HUES48 (cell line): ENCODE data around the gene SIGLECL1.

ENCODE experiments used
- H3K27ac ChIP-seq: one replicate; pipeline ENCODE4 v1.7.0; 2013; ENCODE audit warnings: low read depth, low read length, inconsistent platforms
- H3K27me3 ChIP-seq: 2 replicates; pipeline ENCODE4 v1.6.1; 2013; ENCODE audit warnings: mild to moderate bottlenecking, low read length; ENCODE audit not compliant: control insufficient read depth, insufficient read depth
- H3K36me3 ChIP-seq: 2 replicates; pipeline ENCODE4 v1.6.1; 2013; ENCODE audit warnings: low read length; ENCODE audit not compliant: control insufficient read depth, insufficient read depth
- H3K4me1 ChIP-seq: 2 replicates; pipeline ENCODE4 v1.6.1; 2013; ENCODE audit warnings: mild to moderate bottlenecking, low read length; ENCODE audit not compliant: control insufficient read depth, insufficient read depth
- H3K4me3 ChIP-seq: 2 replicates; pipeline ENCODE4 v1.5.1; 2013; ENCODE audit warnings: mild to moderate bottlenecking, low read depth, low read length
- H3K9ac ChIP-seq: 2 replicates; pipeline ENCODE4 v1.6.1; 2013; ENCODE audit warnings: mild to moderate bottlenecking, low read depth, low read length, moderate library complexity
- H3K9me3 ChIP-seq: 2 replicates; pipeline ENCODE4 v1.6.1; 2013; ENCODE audit warnings: low read length; ENCODE audit not compliant: control insufficient read depth, insufficient read depth

The SIGLECL1 gene

DNA sequence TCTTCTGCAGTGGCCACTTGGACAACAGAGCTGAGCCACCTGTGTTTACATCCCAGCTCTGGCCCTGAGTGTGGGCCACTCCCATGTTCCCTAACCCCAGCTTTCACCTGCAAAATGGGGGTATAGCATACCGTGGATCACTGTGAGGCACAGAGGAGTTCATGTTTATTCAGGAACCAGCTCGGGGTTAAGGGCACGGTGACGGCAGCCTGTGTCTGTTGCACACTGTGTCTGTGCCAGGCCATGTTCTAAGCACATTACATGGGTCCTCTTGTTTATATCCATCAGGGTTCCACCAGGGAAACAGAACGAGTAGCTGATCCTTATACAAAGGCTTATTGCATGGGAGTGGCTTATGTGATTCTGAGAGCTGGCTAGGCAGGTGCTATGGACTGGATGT, 46.5 kb downstream of the SIGLECL1 start:
- Histone ChIP-seq H3K27ac (no peak overlapping the region), H3K9ac (no peak overlapping the region), H3K27me3 (no peaks in the 10 kb centered on the region), H3K4me3 (no peak overlapping the region), H3K36me3 (no peaks in the 10 kb centered on the region), H3K4me1 (peaks cover 38% of the 10 kb centered on the region), H3K9me3 (no peaks in the 10 kb centered on the region)

DNA sequence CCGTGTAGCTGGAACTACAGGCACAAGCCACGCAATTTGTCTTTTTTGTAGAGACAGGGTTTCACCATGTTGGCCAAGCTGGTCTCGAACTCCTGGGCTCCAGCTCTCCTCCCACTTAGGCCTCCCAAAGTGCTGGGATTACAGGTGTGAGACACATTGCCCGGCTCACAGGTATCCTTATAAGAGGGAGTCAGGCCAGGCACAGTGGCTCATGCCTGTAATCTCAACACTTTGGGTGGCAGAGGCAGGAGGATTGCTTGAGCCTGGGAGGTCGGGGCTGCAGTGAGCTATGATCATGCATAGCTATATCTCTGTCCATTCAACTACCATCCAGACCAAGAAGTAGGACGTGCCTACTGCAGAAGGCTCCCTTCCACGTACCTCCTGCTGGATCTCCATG, 50.4 kb downstream of the SIGLECL1 start:
- Histone ChIP-seq H3K36me3 (no peaks in the 10 kb centered on the region), H3K4me3 (no peak overlapping the region), H3K9me3 (no peaks in the 10 kb centered on the region), H3K9ac (no peak overlapping the region), H3K27ac (no peak overlapping the region), H3K27me3 (no peaks in the 10 kb centered on the region), H3K4me1 (0 out of 2 replicates have a peak, but pooled peaks cover under 1% of the 10 kb centered on the region)

DNA sequence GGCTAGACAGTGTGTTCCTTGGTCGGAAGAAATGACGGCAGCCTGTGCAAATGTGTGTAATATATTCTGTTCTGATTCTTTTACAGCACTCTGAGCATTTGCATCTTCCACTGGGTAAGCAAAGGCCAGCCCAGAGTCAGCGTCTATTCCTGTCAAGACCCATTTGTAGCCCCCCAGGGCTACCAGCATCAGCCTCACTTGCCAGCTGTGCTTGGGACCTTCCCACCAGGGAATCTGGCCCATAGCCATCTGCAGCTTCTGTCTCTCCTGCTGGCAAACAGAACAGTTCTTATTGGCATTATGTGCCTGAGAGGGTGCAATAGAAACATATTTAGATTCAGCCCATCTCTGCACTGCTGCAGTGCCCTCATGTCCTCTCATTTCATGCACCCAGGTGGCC, 54.6 kb downstream of the SIGLECL1 start:
- no peaks in the 10 kb centered on the region for H3K27me3 ChIP-seq
- H3K27ac ChIP-seq, result no peak overlapping the region
- H3K36me3 ChIP-seq, result no peaks in the 10 kb centered on the region
- peaks cover 8% of the 10 kb centered on the region; the same call in 1 of the 2 replicates for H3K4me1 ChIP-seq
- H3K4me3 ChIP-seq, result no peak overlapping the region
- no peak overlapping the region for H3K9ac ChIP-seq
- H3K9me3 ChIP-seq, result no peaks in the 10 kb centered on the region

GRCh38 chr19:51311351-51312257, 60.7 kb downstream of the SIGLECL1 start, which contains the start of gene IGLON5:
IGLON5 (plus strand) TSS chr19:51311644; CDS start chr19:51311848, 204 bp downstream.
- Histone ChIP-seq H3K4me3 (peak within 1 kb of the TSS; percentile 64), H3K27me3 (no peaks in the 10 kb centered on the region), H3K9me3 (no peaks in the 10 kb centered on the region), H3K9ac (no peak within 1 kb of the TSS), H3K36me3 (no peaks in the 10 kb centered on the region), H3K4me1 (peaks cover 12% of the 10 kb centered on the region), H3K27ac (no peak within 1 kb of the TSS)

DNA sequence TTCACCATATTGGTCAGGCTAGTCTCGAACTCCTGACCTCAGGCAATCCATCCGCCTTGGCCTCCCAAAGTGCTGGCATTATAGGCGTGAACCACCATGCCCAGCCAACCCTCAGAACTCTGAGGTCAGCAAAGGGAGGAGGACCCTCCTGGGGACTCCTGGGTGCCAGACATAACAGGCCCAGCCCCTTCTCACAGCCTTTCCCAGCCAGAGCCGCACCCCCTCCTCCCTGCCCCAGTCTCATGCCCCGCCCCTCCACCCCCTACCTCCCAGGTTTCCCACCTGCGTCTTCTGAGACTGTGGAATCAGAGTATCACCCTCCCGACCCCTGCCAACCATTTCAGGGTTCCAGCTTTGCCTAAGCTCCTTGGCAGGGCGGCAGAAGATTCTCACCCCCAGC, 65.8 kb downstream of the SIGLECL1 start:
- H3K9ac ChIP-seq, result no peak overlapping the region
- no peaks in the 10 kb centered on the region for H3K36me3 ChIP-seq
- peaks cover 4% of the 10 kb centered on the region for H3K4me1 ChIP-seq
- no peaks in the 10 kb centered on the region for H3K27me3 ChIP-seq
- H3K9me3 ChIP-seq, result no peaks in the 10 kb centered on the region
- no peak overlapping the region for H3K27ac ChIP-seq
- no peak overlapping the region for H3K4me3 ChIP-seq

GRCh38 chr19:51317376-51317775, 66.5 kb downstream of the SIGLECL1 start:
- Histone ChIP-seq H3K4me3 (no peak overlapping the region), H3K9me3 (no peaks in the 10 kb centered on the region), H3K9ac (no peak overlapping the region), H3K27ac (no peak overlapping the region), H3K27me3 (no peaks in the 10 kb centered on the region), H3K36me3 (no peaks in the 10 kb centered on the region), H3K4me1 (peaks cover 2% of the 10 kb centered on the region)

GRCh38 chr19:51317968-51318367, 67.1 kb downstream of the SIGLECL1 start:
- Histone ChIP-seq H3K27me3 (no peaks in the 10 kb centered on the region), H3K9me3 (no peaks in the 10 kb centered on the region), H3K4me3 (no peak overlapping the region), H3K36me3 (no peaks in the 10 kb centered on the region), H3K27ac (no peak overlapping the region), H3K9ac (no peak overlapping the region), H3K4me1 (no peaks in the 10 kb centered on the region)
